ENCODE measurements around the gene TBC1D2B. TPM values are rescaled to one million over a fixed set of nuclear protein-coding genes. Genes with fewer than 3 reads are reported as not detected.
"Not testable (repeated sequence)": the region's sequence is repeated elsewhere in the genome, so short reads cannot be mapped to it uniquely, and the experiment has no call there.

Gene TBC1D2B
- total RNA-seq, 1 donor from 2014 or later, result 13.8 TPM

- DNase-seq (ENCODE audit: low spot score), result peak; percentile 2
Measured at GRCh38 chr15:77983091-77983707, 94.3 kb downstream of the TBC1D2B start.

GRCh38 chr15:77982127-77982490, 95.4 kb downstream of the TBC1D2B start:
- Mint-ChIP-seq H3K27ac (ENCODE audit: unreplicated experiment) (no peak overlapping the region), H3K27me3 (ENCODE audit: unreplicated experiment) (peaks cover 4% of the 10 kb centered on the region), H3K9me3 (ENCODE audit: unreplicated experiment) (no peaks in the 10 kb centered on the region), H3K4me3 (ENCODE audit: unreplicated experiment) (no peak overlapping the region), H3K36me3 (ENCODE audit: low read depth, unreplicated experiment) (no peaks in the 10 kb centered on the region), H3K4me1 (ENCODE audit: unreplicated experiment) (peaks cover 5% of the 10 kb centered on the region)
- TF ChIP-seq CTCF (IDR thresholded peaks at IDR 0.05; ENCODE audit: unreplicated experiment), result no peak
- DNase-seq (ENCODE audit: low spot score), result no peak

More at GRCh38 chr15:77983091-77983707, 94.3 kb downstream of the TBC1D2B start:
- H3K4me1 Mint-ChIP-seq (ENCODE audit: unreplicated experiment), result peaks cover 5% of the 10 kb centered on the region
- no peak for TF ChIP-seq CTCF (IDR thresholded peaks at IDR 0.05; ENCODE audit: unreplicated experiment)
- H3K36me3 Mint-ChIP-seq (ENCODE audit: low read depth, unreplicated experiment), result no peaks in the 10 kb centered on the region
- H3K9me3 Mint-ChIP-seq (ENCODE audit: unreplicated experiment), result no peaks in the 10 kb centered on the region
- peaks cover 6% of the 10 kb centered on the region for H3K27me3 Mint-ChIP-seq (ENCODE audit: unreplicated experiment)
- no peak overlapping the region for H3K27ac Mint-ChIP-seq (ENCODE audit: unreplicated experiment)
- no peak overlapping the region for H3K4me3 Mint-ChIP-seq (ENCODE audit: unreplicated experiment)

GRCh38 chr15:77981281-77982126, 96.0 kb downstream of the TBC1D2B start:
- peaks cover 4% of the 10 kb centered on the region for H3K27me3 Mint-ChIP-seq (ENCODE audit: unreplicated experiment)
- H3K4me3 Mint-ChIP-seq (ENCODE audit: unreplicated experiment), result no peak overlapping the region
- no peak for DNase-seq (ENCODE audit: low spot score)
- TF ChIP-seq CTCF (IDR thresholded peaks at IDR 0.05; ENCODE audit: unreplicated experiment), result no peak
- no peaks in the 10 kb centered on the region for H3K36me3 Mint-ChIP-seq (ENCODE audit: low read depth, unreplicated experiment)
- H3K4me1 Mint-ChIP-seq (ENCODE audit: unreplicated experiment), result peaks cover 5% of the 10 kb centered on the region
- no peaks in the 10 kb centered on the region for H3K9me3 Mint-ChIP-seq (ENCODE audit: unreplicated experiment)
- no peak overlapping the region for H3K27ac Mint-ChIP-seq (ENCODE audit: unreplicated experiment)

- not testable (repeated sequence) for H3K4me3 Mint-ChIP-seq (ENCODE audit: unreplicated experiment); H3K9me3 Mint-ChIP-seq (ENCODE audit: unreplicated experiment); H3K36me3 Mint-ChIP-seq (ENCODE audit: low read depth, unreplicated experiment); DNase-seq (ENCODE audit: low spot score); H3K4me1 Mint-ChIP-seq (ENCODE audit: unreplicated experiment); H3K27me3 Mint-ChIP-seq (ENCODE audit: unreplicated experiment); H3K27ac Mint-ChIP-seq (ENCODE audit: unreplicated experiment)
Measured at GRCh38 chr15:77980674-77981073, 96.8 kb downstream of the TBC1D2B start.

GRCh38 chr15:77980098-77980497, 97.4 kb downstream of the TBC1D2B start:
- TF ChIP-seq CTCF (IDR thresholded peaks at IDR 0.05; ENCODE audit: unreplicated experiment), result no peak
- no peaks in the 10 kb centered on the region for H3K9me3 Mint-ChIP-seq (ENCODE audit: unreplicated experiment)
- H3K27ac Mint-ChIP-seq (ENCODE audit: unreplicated experiment), result no peak overlapping the region
- H3K4me1 Mint-ChIP-seq (ENCODE audit: unreplicated experiment), result peaks cover 5% of the 10 kb centered on the region
- H3K36me3 Mint-ChIP-seq (ENCODE audit: low read depth, unreplicated experiment), result no peaks in the 10 kb centered on the region
- peaks cover 4% of the 10 kb centered on the region for H3K27me3 Mint-ChIP-seq (ENCODE audit: unreplicated experiment)
- DNase-seq (ENCODE audit: low spot score), result no peak
- H3K4me3 Mint-ChIP-seq (ENCODE audit: unreplicated experiment), result peak overlapping the region; percentile 56

GRCh38 chr15:77979157-77979556, 98.4 kb downstream of the TBC1D2B start:
- not testable (repeated sequence) for H3K4me3 Mint-ChIP-seq (ENCODE audit: unreplicated experiment); H3K27me3 Mint-ChIP-seq (ENCODE audit: unreplicated experiment); H3K4me1 Mint-ChIP-seq (ENCODE audit: unreplicated experiment); H3K9me3 Mint-ChIP-seq (ENCODE audit: unreplicated experiment); DNase-seq (ENCODE audit: low spot score); H3K36me3 Mint-ChIP-seq (ENCODE audit: low read depth, unreplicated experiment); H3K27ac Mint-ChIP-seq (ENCODE audit: unreplicated experiment)

- not testable (repeated sequence) for DNase-seq (ENCODE audit: low spot score); H3K36me3 Mint-ChIP-seq (ENCODE audit: low read depth, unreplicated experiment); H3K27ac Mint-ChIP-seq (ENCODE audit: unreplicated experiment); H3K9me3 Mint-ChIP-seq (ENCODE audit: unreplicated experiment); H3K4me1 Mint-ChIP-seq (ENCODE audit: unreplicated experiment); H3K4me3 Mint-ChIP-seq (ENCODE audit: unreplicated experiment); H3K27me3 Mint-ChIP-seq (ENCODE audit: unreplicated experiment)
Measured at GRCh38 chr15:77978759-77979145, 98.8 kb downstream of the TBC1D2B start.

- H3K4me3 Mint-ChIP-seq (ENCODE audit: unreplicated experiment); H3K4me1 Mint-ChIP-seq (ENCODE audit: unreplicated experiment); DNase-seq (ENCODE audit: low spot score); H3K9me3 Mint-ChIP-seq (ENCODE audit: unreplicated experiment); H3K36me3 Mint-ChIP-seq (ENCODE audit: low read depth, unreplicated experiment); H3K27ac Mint-ChIP-seq (ENCODE audit: unreplicated experiment); H3K27me3 Mint-ChIP-seq (ENCODE audit: unreplicated experiment): not testable (repeated sequence)
Measured at GRCh38 chr15:77977903-77978758, 99.4 kb downstream of the TBC1D2B start.
